HepG2 (cell line): ENCODE results near the gene OR2F1. TPM values are rescaled to one million over a fixed set of nuclear protein-coding genes. Genes with fewer than 3 reads are reported as not detected.

Experiments
- CEBPB ChIP-seq: IDR thresholded peaks from 2 replicates; pipeline ENCODE4 v1.6.1; 2011; ENCODE audit warnings: low read depth, low read length, improper control_type of control experiment, borderline replicate concordance
- E2F1 ChIP-seq: sonication (generic); formaldehyde crosslinking; IDR thresholded peaks from 2 replicates; pipeline ENCODE4 v1.5.0; 2020; ENCODE audit warnings: missing genetic modification reagents
- FOXA3 ChIP-seq: IDR thresholded peaks from 2 replicates; pipeline ENCODE4 v1.6.1; 2016; ENCODE audit warnings: missing genetic modification reagents, missing compliant biosample characterization
- GMEB2 ChIP-seq: IDR thresholded peaks from 2 replicates; pipeline ENCODE4 v1.6.1; 2016; ENCODE audit warnings: missing biosample characterization, missing genetic modification reagents, low read depth
- HDAC6 ChIP-seq: fragments of 200-600 bp; sonication (generic); IDR thresholded peaks from 2 replicates; pipeline ENCODE4 v1.7.0; 2017; ENCODE audit warnings: mild to moderate bottlenecking, antibody characterized with exemption, low read length, low read depth
- JUNB ChIP-seq: sonication (generic); formaldehyde crosslinking; IDR thresholded peaks from 2 replicates; pipeline ENCODE4 v1.8.0; 2022; ENCODE audit warnings: missing genetic modification reagents, mild to moderate bottlenecking, borderline replicate concordance
- MAFK ChIP-seq, 2 experiments: IDR thresholded peaks in 1 of 2; conservative IDR thresholded peaks in 1 of 2; 2 replicates each; pipeline ENCODE4 v1.6.1; 2011; ENCODE audit warnings: improper control_type of control experiment in 2 of 2, low read length in 2 of 2
- PHB2 ChIP-seq: fragments of 450-650 bp; IDR thresholded peaks from 2 replicates; pipeline ENCODE4 v1.6.1; 2018; ENCODE audit not compliant: partially characterized antibody
- POLR2AphosphoS5 ChIP-seq: IDR thresholded peaks from 2 replicates; pipeline ENCODE4 v1.6.1; 2012; ENCODE audit warnings: low read depth, low read length
- REL ChIP-seq: sonication (generic); formaldehyde crosslinking; conservative IDR thresholded peaks from 2 replicates; pipeline ENCODE4 v1.8.0; 2022; ENCODE audit warnings: mild to moderate bottlenecking, missing genetic modification reagents, moderate library complexity
- SAP130 ChIP-seq: IDR thresholded peaks from 2 replicates; pipeline ENCODE4 v1.6.1; 2016; ENCODE audit warnings: low read depth
- SPEN ChIP-seq: sonication (generic); formaldehyde crosslinking; IDR thresholded peaks from 2 replicates; pipeline ENCODE4 v1.5.1; 2020; ENCODE audit warnings: low read depth, mild to moderate bottlenecking, missing genetic modification reagents
- TCF12 ChIP-seq, 2 experiments: fragments of 450-650 bp in 1 of 2; sonication (generic) in 1 of 2; formaldehyde crosslinking in 1 of 2; IDR thresholded peaks; 2 replicates each; pipeline versions ENCODE4 v1.6.1 to v1.8.0; 2017 to 2022; ENCODE audit warnings: antibody characterized with exemption in 1 of 2, mild to moderate bottlenecking in 1 of 2, missing genetic modification reagents in 1 of 2, moderate library complexity in 1 of 2
- TFDP1 ChIP-seq: IDR thresholded peaks from 2 replicates; pipeline ENCODE4 v1.6.1; 2016; ENCODE audit warnings: missing compliant biosample characterization, missing genetic modification reagents, borderline replicate concordance
- ZFP36L2 ChIP-seq: sonication (generic); formaldehyde crosslinking; IDR thresholded peaks from 2 replicates; pipeline ENCODE4 v1.4.0; 2020; ENCODE audit warnings: missing genetic modification reagents
- ZFP37 ChIP-seq: sonication (generic); formaldehyde crosslinking; IDR thresholded peaks from 2 replicates; pipeline ENCODE4 v1.4.0; 2020; ENCODE audit warnings: missing genetic modification reagents, borderline replicate concordance
- ZNF101 ChIP-seq: sonication (generic); formaldehyde crosslinking; IDR thresholded peaks from 2 replicates; pipeline ENCODE4 v1.4.0; 2020; ENCODE audit warnings: mild to moderate bottlenecking, low read depth, missing genetic modification reagents, borderline replicate concordance
- ZNF224 ChIP-seq: sonication (generic); formaldehyde crosslinking; IDR thresholded peaks from 2 replicates; pipeline ENCODE4 v1.5.0; 2020; ENCODE audit warnings: mild to moderate bottlenecking, missing genetic modification reagents
- ZNF30 ChIP-seq: sonication (generic); formaldehyde crosslinking; IDR thresholded peaks from 2 replicates; pipeline ENCODE4 v1.5.0; 2020; ENCODE audit warnings: mild to moderate bottlenecking, missing genetic modification reagents
- ZNF598 ChIP-seq: sonication (generic); formaldehyde crosslinking; IDR thresholded peaks from 2 replicates; pipeline ENCODE4 v1.5.1; 2020; ENCODE audit warnings: mild to moderate bottlenecking, missing genetic modification reagents, borderline replicate concordance
- polyA plus RNA-seq, 8 experiments: library from polyadenylated mRNA; depleted of rRNA in 3 of 8; stranded (reverse) in 7 of 8; unstranded in 1 of 8; fragments of >200 nt; fragmentation: Illumina TruSeq in 4 of 8; extraction: Trizol in 4 of 8; gene quantifications; 2 replicates each; pipeline versions ENCODE4 v1.2.1 to v1.2.3, GENCODE V29; 2011 to 2016; ENCODE audit warnings: low read depth in 4 of 8, missing spikeins in 1 of 8, mixed read lengths in 1 of 8; ENCODE audit not compliant: insufficient read depth in 1 of 8
- total RNA-seq, 5 experiments: library from RNA; depleted of rRNA; stranded (reverse); fragments of >200 nt; fragmentation: Illumina TruSeq; extraction: Trizol; gene quantifications; 2 replicates each; pipeline ENCODE4 v1.2.3, GENCODE V29; 2016; ENCODE audit warnings: low read depth in 1 of 5
- TF ChIP-seq, protein P1 (sequence below): sonication (generic); formaldehyde crosslinking; IDR thresholded peaks from 2 replicates; pipeline ENCODE4 v1.5.0; 2020; ENCODE audit warnings: missing genetic modification reagents, mild to moderate bottlenecking, borderline replicate concordance
- TF ChIP-seq, protein P2 (sequence below), 2 experiments: sonication (generic) in 1 of 2; formaldehyde crosslinking in 1 of 2; IDR thresholded peaks; 2 replicates each; pipeline versions ENCODE4 v1.5.1 to v1.6.1; 2011 to 2020; ENCODE audit warnings: borderline replicate concordance in 1 of 2, low read depth in 1 of 2, low read length in 1 of 2, mild to moderate bottlenecking in 1 of 2, missing genetic modification reagents in 1 of 2, moderate library complexity in 1 of 2
- TF ChIP-seq, protein P3 (sequence below): sonication (generic); formaldehyde crosslinking; IDR thresholded peaks from 2 replicates; pipeline ENCODE4 v1.9.0; 2021; ENCODE audit warnings: missing genetic modification reagents, borderline replicate concordance

The OR2F1 gene
- total and polyA plus RNA-seq, 2 of the 13 experiments (the other 11 are each of a cell fraction or from before 2014, with no cell fraction given) = 0.36 to 1.5 TPM

DNA sequence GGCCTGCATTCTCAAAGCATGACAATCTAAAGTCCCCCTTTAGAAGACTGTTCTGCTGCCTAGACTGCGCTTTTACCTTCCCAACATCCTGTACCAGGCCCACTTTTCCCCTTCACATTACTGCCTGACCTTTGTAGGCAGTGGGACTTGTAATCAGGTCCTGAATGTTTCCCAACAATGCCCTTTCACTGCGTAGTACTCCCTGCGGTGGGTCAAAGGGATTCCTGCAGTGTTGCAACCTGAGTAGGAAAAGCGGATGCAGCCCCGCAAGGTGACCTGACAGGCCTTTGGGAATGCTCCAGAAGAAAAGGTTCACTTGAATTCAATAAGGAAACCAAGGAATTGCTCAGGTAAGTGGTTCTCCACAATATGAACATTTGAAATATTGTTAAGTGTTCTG, 47.7 kb upstream of the OR2F1 start (continued):
- TF ChIP-seq, protein P1, sequence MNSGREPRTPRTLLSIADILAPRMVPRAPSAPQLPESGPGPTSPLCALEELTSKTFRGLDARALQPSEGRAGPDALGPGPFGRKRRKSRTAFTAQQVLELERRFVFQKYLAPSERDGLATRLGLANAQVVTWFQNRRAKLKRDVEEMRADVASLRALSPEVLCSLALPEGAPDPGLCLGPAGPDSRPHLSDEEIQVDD (CRISPR knock-in tag) = no peak
- TF ChIP-seq REL (CRISPR knock-in tag) (no peak), TFDP1 (CRISPR knock-in tag) (no peak), GMEB2 (CRISPR knock-in tag) (no peak), TCF12 (IDR thresholded peaks at IDR 0.05) (no peak), TCF12 (CRISPR knock-in tag; IDR thresholded peaks at IDR 0.05) (no peak), ZFP36L2 (no peak), SAP130 (CRISPR knock-in tag) (peak; percentile 86), SPEN (no peak), ZNF30 (no peak), PHB2 (no peak), HDAC6 (no peak), JUNB (no peak), ZNF224 (CRISPR knock-in tag) (no peak), FOXA3 (CRISPR knock-in tag) (peak; percentile 85), POLR2AphosphoS5 (no peak), MAFK (conservative IDR thresholded peaks at IDR 0.05 in 1 of 2, IDR thresholded peaks at IDR 0.05 in 1 of 2; ENCODE audit: low read length in 2 of 2) (no peak), ZNF101 (CRISPR knock-in tag) (no peak), ZFP37 (CRISPR knock-in tag) (no peak), CEBPB (peak; percentile 100), E2F1 (peak; percentile 62; the same call in 1 of the 2 replicates), ZNF598 (CRISPR knock-in tag) (no peak)
- TF ChIP-seq, protein P2, sequence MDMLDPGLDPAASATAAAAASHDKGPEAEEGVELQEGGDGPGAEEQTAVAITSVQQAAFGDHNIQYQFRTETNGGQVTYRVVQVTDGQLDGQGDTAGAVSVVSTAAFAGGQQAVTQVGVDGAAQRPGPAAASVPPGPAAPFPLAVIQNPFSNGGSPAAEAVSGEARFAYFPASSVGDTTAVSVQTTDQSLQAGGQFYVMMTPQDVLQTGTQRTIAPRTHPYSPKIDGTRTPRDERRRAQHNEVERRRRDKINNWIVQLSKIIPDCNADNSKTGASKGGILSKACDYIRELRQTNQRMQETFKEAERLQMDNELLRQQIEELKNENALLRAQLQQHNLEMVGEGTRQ (IDR thresholded peaks at IDR 0.05; ENCODE audit: low read depth, low read length) = no peak
- TF ChIP-seq, protein P2 (CRISPR knock-in tag; IDR thresholded peaks at IDR 0.05; ENCODE audit: borderline replicate concordance) = no peak
- TF ChIP-seq, protein P3, sequence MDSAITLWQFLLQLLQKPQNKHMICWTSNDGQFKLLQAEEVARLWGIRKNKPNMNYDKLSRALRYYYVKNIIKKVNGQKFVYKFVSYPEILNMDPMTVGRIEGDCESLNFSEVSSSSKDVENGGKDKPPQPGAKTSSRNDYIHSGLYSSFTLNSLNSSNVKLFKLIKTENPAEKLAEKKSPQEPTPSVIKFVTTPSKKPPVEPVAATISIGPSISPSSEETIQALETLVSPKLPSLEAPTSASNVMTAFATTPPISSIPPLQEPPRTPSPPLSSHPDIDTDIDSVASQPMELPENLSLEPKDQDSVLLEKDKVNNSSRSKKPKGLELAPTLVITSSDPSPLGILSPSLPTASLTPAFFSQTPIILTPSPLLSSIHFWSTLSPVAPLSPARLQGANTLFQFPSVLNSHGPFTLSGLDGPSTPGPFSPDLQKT = no peak
